OCI-LY1 (cell line): ENCODE data around the gene MROH9.

ENCODE experiments used
- H2AFZ ChIP-seq: fragments of 200-600 bp; sonication (generic), shearing (Covaris generic); 2 replicates; pipeline ENCODE4 v1.6.0; 2014; ENCODE audit warnings: antibody characterized with exemption, mild to moderate bottlenecking, low read length
- H3F3A ChIP-seq: fragments of 200-600 bp; sonication (generic), shearing (Covaris generic); 2 replicates; pipeline ENCODE4 v1.6.0; 2014; ENCODE audit warnings: mild to moderate bottlenecking, antibody characterized with exemption, low read length, moderate library complexity; ENCODE audit not compliant: insufficient read depth
- H3K27ac ChIP-seq: fragments of 200-600 bp; sonication (generic); 2 replicates; pipeline ENCODE4 v1.5.1; 2014; ENCODE audit warnings: low read length, mixed run types, mild to moderate bottlenecking, low read depth; ENCODE audit not compliant: poor library complexity, severe bottlenecking
- H3K27me3 ChIP-seq: fragments of 200-600 bp; sonication (generic); 2 replicates; pipeline ENCODE4 v1.6.0; 2014; ENCODE audit warnings: antibody characterized with exemption, mild to moderate bottlenecking, low read length, moderate library complexity; ENCODE audit not compliant: insufficient read depth
- H3K36me3 ChIP-seq: fragments of 200-600 bp; sonication (generic); 2 replicates; pipeline ENCODE4 v1.6.1; 2014; ENCODE audit warnings: mild to moderate bottlenecking, antibody characterized with exemption, low read length, moderate library complexity, mixed read lengths; ENCODE audit not compliant: insufficient read depth
- H3K4me1 ChIP-seq: fragments of 200-600 bp; sonication (generic); 2 replicates; pipeline ENCODE4 v1.5.1; 2014; ENCODE audit warnings: mild to moderate bottlenecking, low read length, moderate library complexity; ENCODE audit not compliant: insufficient read depth, severe bottlenecking
- H3K4me2 ChIP-seq: fragments of 200-600 bp; sonication (generic), shearing (Covaris generic); 2 replicates; pipeline ENCODE4 v1.6.1; 2014; ENCODE audit warnings: low read length
- H3K4me3 ChIP-seq: fragments of 200-600 bp; sonication (generic); 2 replicates; pipeline ENCODE4 v1.5.1; 2014; ENCODE audit warnings: low read length, low read depth, mild to moderate bottlenecking, mixed read lengths; ENCODE audit not compliant: poor library complexity, severe bottlenecking
- H3K79me2 ChIP-seq: fragments of 200-600 bp; shearing (Covaris generic); 2 replicates; pipeline ENCODE4 v1.6.1; 2016; ENCODE audit warnings: mixed run types, low read length, mixed read lengths; ENCODE audit not compliant: insufficient read depth
- H3K9ac ChIP-seq: fragments of 200-600 bp; sonication (generic), shearing (Covaris generic); 2 replicates; pipeline ENCODE4 v1.6.1; 2014; ENCODE audit warnings: mild to moderate bottlenecking, low read length, mixed read lengths
- H3K9me2 ChIP-seq: fragments of 200-600 bp; sonication (generic), shearing (Covaris generic); 2 replicates; pipeline ENCODE4 v1.6.1; 2014; ENCODE audit warnings: low read depth, mild to moderate bottlenecking, low read length, mixed read lengths
- H3K9me3 ChIP-seq: fragments of 200-600 bp; shearing (Covaris generic); 2 replicates; pipeline ENCODE4 v1.6.1; 2014; ENCODE audit warnings: low read length, mixed read lengths
- H4K20me1 ChIP-seq: fragments of 200-600 bp; sonication (generic), shearing (Covaris generic); 2 replicates; pipeline ENCODE4 v1.6.0; 2016; ENCODE audit warnings: mild to moderate bottlenecking, low read length; ENCODE audit not compliant: insufficient read depth
- EZH2 ChIP-seq: fragments of 200-600 bp; sonication (generic), shearing (Covaris generic); IDR thresholded peaks from 2 replicates; pipeline ENCODE4 v1.8.0; 2017; ENCODE audit warnings: borderline replicate concordance, mixed run types, mild to moderate bottlenecking, antibody characterized with exemption, low read length, moderate library complexity, mixed read lengths
- TF ChIP-seq, protein P1 (sequence below): fragments of 200-600 bp; sonication (generic), shearing (Covaris generic); IDR thresholded peaks from 2 replicates; pipeline ENCODE4 v1.5.1; 2017; ENCODE audit warnings: mild to moderate bottlenecking, antibody characterized with exemption, low read length, moderate library complexity, mixed read lengths

The MROH9 gene

DNA sequence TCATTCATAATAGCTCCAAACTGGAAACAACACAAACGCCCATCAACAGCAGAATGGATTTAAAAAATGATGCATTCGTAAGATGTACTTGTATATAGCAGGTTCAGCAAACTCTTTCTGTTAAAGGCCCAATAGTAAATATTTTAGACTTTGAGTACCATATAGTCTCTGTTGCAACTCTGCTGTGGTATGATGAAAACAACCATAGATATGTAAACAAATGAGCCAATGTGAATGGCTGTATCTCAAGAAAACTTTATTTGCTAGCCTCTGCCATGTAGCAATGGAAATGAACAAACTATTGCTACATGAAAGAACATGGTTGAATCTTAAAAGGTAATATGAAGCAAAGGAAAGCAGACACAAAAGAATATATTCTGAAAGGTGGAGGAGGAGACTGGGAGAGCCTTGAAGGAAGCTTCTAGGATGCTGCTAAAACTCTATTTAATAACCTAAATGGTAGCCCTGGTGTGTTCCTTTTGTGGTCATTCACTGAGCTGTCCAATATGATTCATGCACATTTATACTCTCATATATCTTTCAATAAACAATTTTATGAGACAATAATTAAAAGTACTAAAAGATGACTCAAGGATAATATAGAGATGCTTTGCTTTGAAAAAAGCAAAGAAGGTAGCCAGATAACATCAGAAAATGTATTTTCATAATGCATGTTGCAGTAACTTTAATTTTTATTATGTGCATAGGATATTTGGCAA lies 126.2 kb downstream of the MROH9 start:
- Histone ChIP-seq H3K4me3 (no peak overlapping the region), H3K4me2 (no peak overlapping the region), H3K9me3 (no peaks in the 10 kb centered on the region), H4K20me1 (no peaks in the 10 kb centered on the region), H3K27ac (no peak overlapping the region), H3K79me2 (no peaks in the 10 kb centered on the region), H3K27me3 (no peaks in the 10 kb centered on the region), H2AFZ (no peak overlapping the region), H3K9ac (no peak overlapping the region), H3F3A (no peaks in the 10 kb centered on the region), H3K36me3 (no peaks in the 10 kb centered on the region), H3K9me2 (no peaks in the 10 kb centered on the region), H3K4me1 (no peaks in the 10 kb centered on the region)
- TF ChIP-seq, protein P1, sequence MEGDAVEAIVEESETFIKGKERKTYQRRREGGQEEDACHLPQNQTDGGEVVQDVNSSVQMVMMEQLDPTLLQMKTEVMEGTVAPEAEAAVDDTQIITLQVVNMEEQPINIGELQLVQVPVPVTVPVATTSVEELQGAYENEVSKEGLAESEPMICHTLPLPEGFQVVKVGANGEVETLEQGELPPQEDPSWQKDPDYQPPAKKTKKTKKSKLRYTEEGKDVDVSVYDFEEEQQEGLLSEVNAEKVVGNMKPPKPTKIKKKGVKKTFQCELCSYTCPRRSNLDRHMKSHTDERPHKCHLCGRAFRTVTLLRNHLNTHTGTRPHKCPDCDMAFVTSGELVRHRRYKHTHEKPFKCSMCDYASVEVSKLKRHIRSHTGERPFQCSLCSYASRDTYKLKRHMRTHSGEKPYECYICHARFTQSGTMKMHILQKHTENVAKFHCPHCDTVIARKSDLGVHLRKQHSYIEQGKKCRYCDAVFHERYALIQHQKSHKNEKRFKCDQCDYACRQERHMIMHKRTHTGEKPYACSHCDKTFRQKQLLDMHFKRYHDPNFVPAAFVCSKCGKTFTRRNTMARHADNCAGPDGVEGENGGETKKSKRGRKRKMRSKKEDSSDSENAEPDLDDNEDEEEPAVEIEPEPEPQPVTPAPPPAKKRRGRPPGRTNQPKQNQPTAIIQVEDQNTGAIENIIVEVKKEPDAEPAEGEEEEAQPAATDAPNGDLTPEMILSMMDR, result no peak
- no peak for TF ChIP-seq EZH2

DNA sequence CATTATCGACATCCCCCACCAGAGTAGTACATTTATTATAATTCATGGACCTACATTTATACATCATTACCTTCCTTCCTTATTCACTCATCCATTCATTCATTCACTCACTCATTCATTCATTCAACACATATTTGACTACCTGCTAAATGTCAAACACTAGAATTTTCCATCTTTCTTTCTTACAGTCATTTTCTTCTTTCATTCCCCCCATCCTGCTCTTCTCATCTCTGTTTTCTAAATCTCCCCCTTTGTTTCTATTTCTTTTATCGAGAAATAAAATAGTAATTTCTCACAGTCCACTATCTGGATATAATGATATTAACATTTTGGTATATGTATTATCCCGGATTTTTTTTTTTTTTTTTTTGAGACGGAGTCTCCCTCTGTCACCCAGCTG lies 127.6 kb downstream of the MROH9 start:
- Histone ChIP-seq H3K27me3 (no peaks in the 10 kb centered on the region), H4K20me1 (no peaks in the 10 kb centered on the region), H3K4me2 (no peak overlapping the region), H3K4me1 (no peaks in the 10 kb centered on the region), H3K9ac (no peak overlapping the region), H3K27ac (no peak overlapping the region), H3K9me2 (no peaks in the 10 kb centered on the region), H3F3A (no peaks in the 10 kb centered on the region), H3K79me2 (no peaks in the 10 kb centered on the region), H2AFZ (no peak overlapping the region), H3K9me3 (no peaks in the 10 kb centered on the region), H3K4me3 (no peak overlapping the region), H3K36me3 (no peaks in the 10 kb centered on the region)
- TF ChIP-seq, protein P1, result no peak
- no peak for TF ChIP-seq EZH2

DNA sequence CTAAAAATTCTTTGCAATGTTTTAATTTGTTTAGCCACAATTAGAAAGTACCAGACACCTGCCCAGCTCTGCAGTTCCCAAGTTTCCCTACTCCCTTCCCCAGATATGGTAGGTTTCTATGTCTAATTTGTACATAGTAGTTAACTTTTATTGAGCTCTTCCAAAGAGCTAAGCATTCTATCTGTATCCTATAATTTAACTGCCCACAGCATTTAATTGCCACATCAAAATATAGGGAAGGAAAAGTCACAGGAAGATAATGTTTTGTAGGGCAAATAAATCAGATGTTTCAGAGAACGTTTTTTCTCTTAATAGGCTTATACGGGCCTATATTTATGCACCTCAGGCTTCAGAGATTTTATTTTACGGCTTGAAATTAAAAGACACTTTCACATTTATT lies 139.7 kb downstream of the MROH9 start:
- H3K4me1 ChIP-seq, result no peaks in the 10 kb centered on the region
- no peaks in the 10 kb centered on the region for H3K36me3 ChIP-seq
- H3K27ac ChIP-seq, result no peak overlapping the region
- no peak overlapping the region for H3K9ac ChIP-seq
- no peak overlapping the region for H3K4me2 ChIP-seq
- no peak overlapping the region for H2AFZ ChIP-seq
- no peak overlapping the region for H3K4me3 ChIP-seq
- no peaks in the 10 kb centered on the region for H3K9me2 ChIP-seq
- H3K9me3 ChIP-seq, result no peaks in the 10 kb centered on the region
- no peaks in the 10 kb centered on the region for H3K27me3 ChIP-seq
- no peaks in the 10 kb centered on the region for H4K20me1 ChIP-seq
- TF ChIP-seq EZH2, result no peak
- TF ChIP-seq, protein P1, result no peak
- no peaks in the 10 kb centered on the region for H3K79me2 ChIP-seq
- no peaks in the 10 kb centered on the region for H3F3A ChIP-seq
